HG03439 (cell line): ENCODE results near the gene CNTN1.
A peak's percentile ranks its signal among the peaks of the same experiment; 100 is the strongest.

Experiments used
- ATAC-seq: cut with Tn5 transposase; IDR thresholded peaks from one replicate; pipeline ENCODE4 v1.9.1; 2021; ENCODE audit warnings: mild to moderate bottlenecking, moderate library complexity; ENCODE audit not compliant: unreplicated experiment

CNTN1 gene

GRCh38 chr12:40834321-40834720 lies 142.1 kb downstream of the CNTN1 start:
- no peak for ATAC-seq

- ATAC-seq, result no peak
Observed at GRCh38 chr12:40837891-40838429, 145.7 kb downstream of the CNTN1 start.

GRCh38 chr12:40843495-40843894 lies 151.3 kb downstream of the CNTN1 start:
- no peak for ATAC-seq

GRCh38 chr12:40853221-40853620 lies 161.0 kb downstream of the CNTN1 start:
- ATAC-seq, result no peak

- no peak for ATAC-seq
Observed at GRCh38 chr12:40854604-40855003, 162.4 kb downstream of the CNTN1 start.

- no peak for ATAC-seq
Observed at GRCh38 chr12:40864891-40865290, 172.7 kb downstream of the CNTN1 start.

GRCh38 chr12:40870981-40871380 lies 178.7 kb downstream of the CNTN1 start:
- ATAC-seq, result no peak

- no peak for ATAC-seq
Observed at GRCh38 chr12:40874868-40875267, 182.6 kb downstream of the CNTN1 start.

- ATAC-seq, result no peak
Observed at GRCh38 chr12:40889329-40889728, 197.1 kb downstream of the CNTN1 start.

GRCh38 chr12:40892528-40892927 lies 200.3 kb downstream of the CNTN1 start:
- no peak for ATAC-seq

GRCh38 chr12:40898505-40898904 lies 206.3 kb downstream of the CNTN1 start:
- ATAC-seq, result no peak

- ATAC-seq, result no peak
Observed at GRCh38 chr12:40903040-40903439, 210.8 kb downstream of the CNTN1 start.

- ATAC-seq, result peak; percentile 76
Observed at GRCh38 chr12:40907115-40907527, 214.9 kb downstream of the CNTN1 start.

GRCh38 chr12:40911676-40912075 lies 219.4 kb downstream of the CNTN1 start:
- ATAC-seq, result no peak

GRCh38 chr12:40915172-40915571 lies 222.9 kb downstream of the CNTN1 start:
- no peak for ATAC-seq

GRCh38 chr12:40917561-40917960 lies 225.3 kb downstream of the CNTN1 start:
- no peak for ATAC-seq

- no peak for ATAC-seq
Observed at GRCh38 chr12:40921563-40922163, 229.4 kb downstream of the CNTN1 start.

GRCh38 chr12:40937891-40938290 lies 245.7 kb downstream of the CNTN1 start:
- no peak for ATAC-seq

GRCh38 chr12:40942326-40942725 lies 250.1 kb downstream of the CNTN1 start:
- ATAC-seq, result no peak

GRCh38 chr12:40945772-40946171 lies 253.5 kb downstream of the CNTN1 start:
- ATAC-seq, result no peak

GRCh38 chr12:40946612-40947194 lies 254.5 kb downstream of the CNTN1 start:
- ATAC-seq, result no peak

GRCh38 chr12:40947797-40948196 lies 255.6 kb downstream of the CNTN1 start:
- ATAC-seq, result no peak

- ATAC-seq, result no peak
Observed at GRCh38 chr12:40953076-40953475, 260.8 kb downstream of the CNTN1 start.
